WERI-Rb-1 (cell line): ENCODE measurements around the gene VAV3.

Experiments used
- DNase-seq: peaks from one replicate; pipeline ENCODE4 v3.0.0-alpha.2; 2020
- H3K27ac ChIP-seq: fragments of 250-450 bp; sonication (Bioruptor Pico); 2 replicates; pipeline ENCODE4 v1.5.1; 2020; ENCODE audit warnings: mild to moderate bottlenecking, moderate library complexity
- H3K27me3 ChIP-seq: fragments of 250-450 bp; sonication (Bioruptor Pico); 2 replicates; pipeline ENCODE4 v1.5.1; 2021; ENCODE audit warnings: mild to moderate bottlenecking, low read depth, moderate library complexity; ENCODE audit not compliant: insufficient read depth, severe bottlenecking
- H3K36me3 ChIP-seq: fragments of 250-450 bp; sonication (Bioruptor Pico); 2 replicates; pipeline ENCODE4 v1.5.1; 2020; ENCODE audit warnings: mild to moderate bottlenecking, moderate library complexity
- H3K4me3 ChIP-seq: 2 replicates; pipeline ENCODE4 v1.5.1; 2011; ENCODE audit warnings: low read depth, mild to moderate bottlenecking, control low read depth, low read length
- H3K9me3 ChIP-seq: fragments of 250-450 bp; sonication (Bioruptor Pico); 2 replicates; pipeline ENCODE4 v1.5.1; 2021; ENCODE audit warnings: mild to moderate bottlenecking, moderate library complexity; ENCODE audit not compliant: severe bottlenecking
- CTCF ChIP-seq: IDR thresholded peaks from 2 replicates; pipeline ENCODE4 v1.5.1; 2011; ENCODE audit warnings: low read depth, mild to moderate bottlenecking, control low read depth, inconsistent platforms, low read length

Gene VAV3

GRCh38 chr1:107943694-107944093, 21.3 kb downstream of the VAV3 start:
- no peak for TF ChIP-seq CTCF
- H3K27ac ChIP-seq = no peak overlapping the region
- no peak overlapping the region for H3K4me3 ChIP-seq
- no peaks in the 10 kb centered on the region for H3K36me3 ChIP-seq
- no peak for DNase-seq
- H3K9me3 ChIP-seq = no peaks in the 10 kb centered on the region
- H3K27me3 ChIP-seq = peaks cover 5% of the 10 kb centered on the region

DNA sequence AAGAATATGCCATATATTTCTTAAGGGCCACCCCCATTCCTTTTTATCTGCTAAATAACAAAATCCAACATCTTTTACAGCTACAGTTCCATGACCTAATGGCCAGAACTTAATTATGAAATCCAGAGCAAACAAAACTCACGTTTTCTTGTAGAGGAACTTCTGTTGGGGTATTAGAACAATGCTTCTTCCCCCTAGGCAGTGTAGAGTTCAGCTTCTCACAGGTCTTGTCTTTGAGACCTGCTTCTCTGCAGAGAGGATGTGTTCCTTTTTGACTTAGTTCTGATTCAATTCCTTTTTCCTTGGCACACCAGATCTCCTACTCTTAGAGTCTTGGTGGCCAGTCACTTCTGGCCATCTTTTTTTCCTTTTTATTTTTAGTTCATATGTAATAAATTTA, 22.2 kb downstream of the VAV3 start:
- Histone ChIP-seq H3K27me3 (peaks cover 5% of the 10 kb centered on the region), H3K27ac (no peak overlapping the region), H3K36me3 (no peaks in the 10 kb centered on the region), H3K9me3 (no peaks in the 10 kb centered on the region), H3K4me3 (no peak overlapping the region)
- TF ChIP-seq CTCF = no peak
- no peak for DNase-seq

- DNase-seq = no peak
- H3K4me3 ChIP-seq = no peak overlapping the region
- H3K27ac ChIP-seq = no peak overlapping the region
- H3K27me3 ChIP-seq = peaks cover 5% of the 10 kb centered on the region
- H3K36me3 ChIP-seq = no peaks in the 10 kb centered on the region
- TF ChIP-seq CTCF = no peak
- H3K9me3 ChIP-seq = no peaks in the 10 kb centered on the region
Observed at GRCh38 chr1:107941531-107941930, 23.4 kb downstream of the VAV3 start.

DNA sequence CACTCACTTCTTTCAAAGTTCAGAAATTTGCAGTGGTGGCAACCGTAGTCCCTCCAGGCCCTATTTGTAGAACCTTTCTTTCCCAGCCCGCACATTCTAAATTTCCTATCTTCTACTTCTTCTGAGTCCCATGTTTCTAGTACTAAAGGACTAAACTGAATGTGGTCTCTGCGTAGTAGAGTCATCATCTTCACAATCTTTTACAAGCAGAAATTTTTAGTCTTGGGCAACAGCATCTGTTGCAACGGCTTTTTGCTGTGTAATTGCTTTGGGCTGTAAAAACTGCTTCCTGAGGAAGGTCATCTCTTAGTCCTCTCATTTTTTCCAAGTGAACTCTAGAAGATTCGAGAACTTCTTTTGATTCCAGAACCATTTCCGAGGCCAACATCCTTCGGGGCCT, 23.9 kb downstream of the VAV3 start:
- H3K9me3 ChIP-seq = no peaks in the 10 kb centered on the region
- DNase-seq = no peak
- H3K36me3 ChIP-seq = no peaks in the 10 kb centered on the region
- TF ChIP-seq CTCF = no peak
- H3K27me3 ChIP-seq = peaks cover 5% of the 10 kb centered on the region
- no peak overlapping the region for H3K4me3 ChIP-seq
- no peak overlapping the region for H3K27ac ChIP-seq

GRCh38 chr1:107940701-107941100, 24.3 kb downstream of the VAV3 start:
- TF ChIP-seq CTCF = no peak
- Histone ChIP-seq H3K4me3 (no peak overlapping the region), H3K27ac (no peak overlapping the region), H3K36me3 (no peaks in the 10 kb centered on the region), H3K9me3 (no peaks in the 10 kb centered on the region), H3K27me3 (peaks cover 5% of the 10 kb centered on the region)
- DNase-seq = no peak

DNA sequence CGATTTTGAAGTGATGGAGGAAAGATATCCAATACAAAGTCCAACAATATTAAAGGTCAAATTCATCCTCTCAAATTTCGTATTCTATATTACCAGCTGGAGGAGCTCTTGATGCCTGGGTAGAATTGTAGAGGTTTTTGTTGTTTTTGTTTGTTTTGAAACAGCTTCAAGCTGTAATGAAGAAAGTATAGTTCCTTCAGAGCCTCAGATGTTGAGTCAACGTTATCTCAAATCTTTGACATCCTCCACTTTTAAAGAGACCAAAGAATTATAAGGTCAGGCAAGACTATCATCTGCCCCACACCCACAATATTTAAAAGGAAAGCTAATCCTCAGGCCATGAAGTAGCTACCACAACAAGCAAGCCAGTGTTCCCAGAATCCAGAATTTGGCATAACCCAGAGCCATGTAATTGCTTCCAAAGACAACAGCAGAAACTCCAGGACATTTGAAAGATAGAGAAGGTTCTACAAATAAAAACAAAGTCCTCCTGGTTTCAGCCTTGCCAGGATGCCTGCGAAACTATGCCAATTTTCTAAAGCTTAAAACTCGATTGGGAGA, 24.9 kb downstream of the VAV3 start:
- H3K4me3 ChIP-seq = no peak overlapping the region
- H3K9me3 ChIP-seq = no peaks in the 10 kb centered on the region
- H3K36me3 ChIP-seq = no peaks in the 10 kb centered on the region
- no peak for TF ChIP-seq CTCF
- no peak for DNase-seq
- H3K27ac ChIP-seq = no peak overlapping the region
- peaks cover 5% of the 10 kb centered on the region for H3K27me3 ChIP-seq
